AG10803 (cell line): ENCODE measurements around the gene AGT.

Experiments used
- DNase-seq: peaks from one replicate; pipeline ENCODE4 v3.0.0; 2010; ENCODE audit warnings: low read depth
- H3K4me3 ChIP-seq: 2 replicates; pipeline ENCODE4 v1.5.1; 2011; ENCODE audit warnings: mild to moderate bottlenecking, low read length, control low read depth
- TF ChIP-seq, protein P1 (sequence below): conservative IDR thresholded peaks from 2 replicates; pipeline ENCODE4 v1.5.1; 2011; ENCODE audit warnings: mild to moderate bottlenecking, low read length, control low read depth, inconsistent platforms

AGT gene

DNA sequence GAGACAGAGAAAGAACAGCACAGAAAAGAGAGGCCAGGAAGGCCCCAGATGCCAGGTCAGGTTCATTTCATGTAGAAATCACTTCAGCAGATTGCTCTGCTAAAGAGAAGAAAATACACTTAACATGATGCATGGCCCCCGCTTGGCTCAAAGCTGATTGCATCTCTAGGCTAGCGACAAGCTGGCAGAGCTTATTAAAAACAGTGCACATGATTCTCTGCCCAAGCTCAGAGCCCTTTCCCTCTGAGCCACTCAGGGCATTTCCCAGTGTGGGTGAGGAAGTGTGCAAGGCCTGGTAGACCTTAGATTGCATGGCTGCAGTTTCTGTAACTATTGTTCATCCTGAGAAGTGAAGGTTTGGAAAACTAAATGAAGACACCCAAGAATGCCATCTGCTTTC, 30.0 kb upstream of the AGT start:
- TF ChIP-seq, protein P1, sequence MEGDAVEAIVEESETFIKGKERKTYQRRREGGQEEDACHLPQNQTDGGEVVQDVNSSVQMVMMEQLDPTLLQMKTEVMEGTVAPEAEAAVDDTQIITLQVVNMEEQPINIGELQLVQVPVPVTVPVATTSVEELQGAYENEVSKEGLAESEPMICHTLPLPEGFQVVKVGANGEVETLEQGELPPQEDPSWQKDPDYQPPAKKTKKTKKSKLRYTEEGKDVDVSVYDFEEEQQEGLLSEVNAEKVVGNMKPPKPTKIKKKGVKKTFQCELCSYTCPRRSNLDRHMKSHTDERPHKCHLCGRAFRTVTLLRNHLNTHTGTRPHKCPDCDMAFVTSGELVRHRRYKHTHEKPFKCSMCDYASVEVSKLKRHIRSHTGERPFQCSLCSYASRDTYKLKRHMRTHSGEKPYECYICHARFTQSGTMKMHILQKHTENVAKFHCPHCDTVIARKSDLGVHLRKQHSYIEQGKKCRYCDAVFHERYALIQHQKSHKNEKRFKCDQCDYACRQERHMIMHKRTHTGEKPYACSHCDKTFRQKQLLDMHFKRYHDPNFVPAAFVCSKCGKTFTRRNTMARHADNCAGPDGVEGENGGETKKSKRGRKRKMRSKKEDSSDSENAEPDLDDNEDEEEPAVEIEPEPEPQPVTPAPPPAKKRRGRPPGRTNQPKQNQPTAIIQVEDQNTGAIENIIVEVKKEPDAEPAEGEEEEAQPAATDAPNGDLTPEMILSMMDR, result no peak
- no peak overlapping the region for H3K4me3 ChIP-seq
- no peak for DNase-seq

GRCh38 chr1:230739564-230740290, 25.8 kb upstream of the AGT start:
- TF ChIP-seq, protein P1, result no peak
- no peak for DNase-seq
- no peak overlapping the region for H3K4me3 ChIP-seq

DNA sequence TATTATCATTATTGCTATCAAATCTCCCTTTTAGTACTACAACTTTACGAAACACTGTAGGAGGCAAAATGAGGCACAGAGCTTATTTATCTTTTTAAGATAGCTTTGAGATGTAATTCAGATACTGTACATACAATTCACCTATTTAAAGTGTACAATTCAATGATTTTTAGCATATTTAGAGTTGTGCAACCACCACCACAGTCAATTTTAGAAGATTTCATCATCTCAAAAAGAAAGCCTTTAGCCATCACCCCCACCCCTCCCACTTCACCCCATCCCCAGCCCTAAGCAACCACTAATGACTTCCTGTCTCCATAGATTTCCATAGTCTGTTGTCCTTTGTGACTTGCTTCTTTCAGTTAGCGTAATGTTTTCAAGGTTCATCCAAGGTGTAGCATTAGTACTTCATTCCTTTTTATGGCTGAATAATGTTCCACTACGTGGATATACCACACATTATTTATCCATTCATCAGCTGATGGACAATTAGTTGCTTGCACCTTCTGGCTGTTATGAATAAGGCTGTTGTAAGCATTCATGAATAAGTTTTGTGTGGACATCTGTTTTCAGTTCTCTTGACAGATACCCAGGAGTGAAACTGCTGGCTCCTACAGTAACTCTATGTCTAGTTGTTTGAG, 23.8 kb upstream of the AGT start:
- no peak overlapping the region for H3K4me3 ChIP-seq
- TF ChIP-seq, protein P1, result no peak
- no peak for DNase-seq

GRCh38 chr1:230735447-230735846, 21.5 kb upstream of the AGT start:
- no peak overlapping the region for H3K4me3 ChIP-seq
- no peak for DNase-seq
- TF ChIP-seq, protein P1, result no peak

GRCh38 chr1:230730977-230731376, 17.1 kb upstream of the AGT start:
- no peak for DNase-seq
- TF ChIP-seq, protein P1, result no peak
- H3K4me3 ChIP-seq, result no peak overlapping the region

- TF ChIP-seq, protein P1, result no peak
- DNase-seq, result peak; percentile 51
Measured at GRCh38 chr1:230728710-230729392, 14.9 kb upstream of the AGT start.

More at GRCh38 chr1:230728710-230729392, 14.9 kb upstream of the AGT start:
- H3K4me3 ChIP-seq, result no peak overlapping the region
